Breast epithelium (tissue), 4 donors: ENCODE measurements around the gene RERE. TPM values are rescaled to one million over a fixed set of nuclear protein-coding genes. Genes with fewer than 3 reads are reported as not detected.

Source experiments
- DNase-seq, 2 donors: peaks; one replicate each; pipeline ENCODE4 v3.0.0-alpha.2; 2019; ENCODE audit warnings: low spot score in 2 of 2
- H3K27ac ChIP-seq, 2 donors: fragments of 200-600 bp; sonication (generic) in 1 of 2; one replicate each; pipeline ENCODE4 v1.5.1; 2016 to 2019; ENCODE audit warnings: mild to moderate bottlenecking in 1 of 2
- H3K27me3 ChIP-seq, 2 donors: fragments of 200-600 bp; sonication (generic) in 1 of 2; one replicate each; pipeline versions ENCODE4 v1.5.1 to v1.6.0; 2017 to 2019; ENCODE audit warnings: control low read depth in 1 of 2, mild to moderate bottlenecking in 1 of 2
- H3K36me3 ChIP-seq: fragments of 200-600 bp; one replicate; pipeline ENCODE4 v1.5.1; 2019
- H3K4me1 ChIP-seq, 2 donors: fragments of 200-600 bp; sonication (generic); one replicate each; pipeline ENCODE4 v1.5.1; 2016 to 2019; ENCODE audit warnings: control low read depth in 1 of 2
- H3K4me3 ChIP-seq, 3 donors: fragments of 200-600 bp; sonication (generic); 1 replicate in 2 of 3; 2 replicates in 1 of 3; pipeline ENCODE4 v1.5.1; 2016 to 2019; ENCODE audit warnings: mild to moderate bottlenecking in 3 of 3, moderate library complexity in 2 of 3
- H3K9me3 ChIP-seq, 2 donors: fragments of 200-600 bp; sonication (generic) in 1 of 2; one replicate each; pipeline ENCODE4 v1.5.1; 2016 to 2019; ENCODE audit warnings: control low read depth in 1 of 2
- CTCF ChIP-seq, 3 donors: fragments of 450-650 bp; IDR thresholded peaks; one replicate each; pipeline ENCODE4 v1.5.1; 2016 to 2017; ENCODE audit warnings: antibody characterized with exemption in 3 of 3, mild to moderate bottlenecking in 3 of 3, moderate library complexity in 3 of 3
- POLR2A ChIP-seq: fragments of 450-650 bp; IDR thresholded peaks from one replicate; pipeline ENCODE4 v1.6.1; 2016; ENCODE audit warnings: antibody characterized with exemption, mild to moderate bottlenecking, moderate library complexity
- POLR2AphosphoS5 ChIP-seq, 3 donors: sonication (generic); formaldehyde crosslinking; IDR thresholded peaks; one replicate each; pipeline ENCODE4 v1.6.1; 2017; ENCODE audit warnings: antibody characterized with exemption in 3 of 3
- intact Hi-C: fragments of 100-400 bp; cut with DNase I; formaldehyde crosslinking; loops from one replicate; pipeline ENCODE4 v1.15.1; 2023; ENCODE audit warnings: low total_unique reads
- total RNA-seq, 3 donors: library from RNA; depleted of rRNA; stranded (reverse); fragments of >200 nt; gene quantifications; one replicate each; pipeline ENCODE4 v1.1.0, GENCODE V29; 2016

The RERE gene
- total RNA-seq, 3 donors from 2014 or later, result 65.8 to 166 (median 123) TPM

GRCh38 chr1:8693107-8693506 lies 124.3 kb downstream of the RERE start:
- Histone ChIP-seq H3K27me3 (no peaks in the 10 kb centered on the region), H3K36me3 (no peaks in the 10 kb centered on the region), H3K9me3 (no peaks in the 10 kb centered on the region), H3K27ac (no peak overlapping the region), H3K4me3 (no peak overlapping the region), H3K4me1 (no peaks in the 10 kb centered on the region)
- intact Hi-C loops, result no loop called here
- TF ChIP-seq POLR2AphosphoS5 (IDR thresholded peaks at IDR 0.05) (no peak), CTCF (IDR thresholded peaks at IDR 0.05) (no peak), POLR2A (no peak)
- no peak for DNase-seq

- Histone ChIP-seq H3K27me3 (no peaks in the 10 kb centered on the region), H3K4me3 (no peak overlapping the region), H3K36me3 (no peaks in the 10 kb centered on the region), H3K27ac (no peak overlapping the region), H3K9me3 (no peaks in the 10 kb centered on the region), H3K4me1 (no peaks in the 10 kb centered on the region)
- TF ChIP-seq POLR2AphosphoS5 (IDR thresholded peaks at IDR 0.05) (no peak), POLR2A (no peak), CTCF (IDR thresholded peaks at IDR 0.05) (no peak)
- intact Hi-C loops, result no loop called here
- DNase-seq, result no peak
These were observed 125.8 kb downstream of the RERE start for GRCh38 chr1:8691662-8692061.

DNA sequence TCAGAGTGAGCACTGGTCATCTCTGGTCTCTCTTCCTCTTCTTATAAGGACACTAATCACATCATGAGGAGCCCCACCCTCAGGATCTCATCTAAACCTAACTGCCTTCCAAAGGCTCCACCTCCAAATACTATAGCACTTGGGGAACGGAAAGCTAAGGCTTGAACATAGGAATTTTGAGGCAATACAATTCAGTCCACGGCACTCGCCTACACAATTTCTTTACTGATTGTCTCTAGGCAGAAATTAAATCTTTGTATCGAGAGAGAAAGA lies 127.3 kb downstream of the RERE start:
- Histone ChIP-seq H3K36me3 (no peaks in the 10 kb centered on the region), H3K27me3 (no peaks in the 10 kb centered on the region), H3K4me3 (no peak overlapping the region), H3K9me3 (no peaks in the 10 kb centered on the region), H3K4me1 (no peaks in the 10 kb centered on the region), H3K27ac (no peak overlapping the region)
- intact Hi-C loops, result no loop called here
- TF ChIP-seq POLR2A, result no peak
- TF ChIP-seq POLR2AphosphoS5 (IDR thresholded peaks at IDR 0.05), result no peak
- DNase-seq, result no peak

GRCh38 chr1:8689431-8690252 lies 127.8 kb downstream of the RERE start:
- no peak for TF ChIP-seq POLR2A
- no peak for TF ChIP-seq POLR2AphosphoS5 (IDR thresholded peaks at IDR 0.05)
- TF ChIP-seq CTCF (IDR thresholded peaks at IDR 0.05), result no peak
- intact Hi-C loops, result no loop called here
- no peak overlapping the region for H3K27ac ChIP-seq
- no peak overlapping the region for H3K4me3 ChIP-seq
- H3K27me3 ChIP-seq, result no peaks in the 10 kb centered on the region
- H3K4me1 ChIP-seq, result no peaks in the 10 kb centered on the region
- DNase-seq, result no peak
- no peaks in the 10 kb centered on the region for H3K9me3 ChIP-seq
- no peaks in the 10 kb centered on the region for H3K36me3 ChIP-seq

DNA sequence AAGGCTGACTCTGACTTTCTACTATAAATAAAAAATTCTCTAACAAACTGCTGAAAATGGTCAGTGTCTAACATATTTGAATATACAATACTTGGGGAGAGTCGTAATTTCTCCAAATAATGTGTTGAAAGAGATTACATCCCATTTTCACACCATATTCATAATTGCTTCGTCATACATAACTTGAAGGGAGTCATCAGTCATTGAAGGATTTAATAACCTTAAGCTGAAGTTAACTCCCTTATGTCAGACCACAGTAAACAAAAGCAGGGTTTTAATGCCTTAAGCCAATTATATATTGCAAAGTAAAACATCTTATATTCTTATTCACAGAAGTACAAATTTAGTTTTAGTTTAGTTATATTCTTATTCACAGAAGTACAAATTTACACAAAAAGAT lies 129.9 kb downstream of the RERE start:
- Histone ChIP-seq H3K4me3 (no peak overlapping the region), H3K36me3 (no peaks in the 10 kb centered on the region), H3K27me3 (no peaks in the 10 kb centered on the region), H3K4me1 (no peaks in the 10 kb centered on the region), H3K27ac (no peak overlapping the region), H3K9me3 (no peaks in the 10 kb centered on the region)
- intact Hi-C loops, result no loop called here
- no peak for DNase-seq
- TF ChIP-seq CTCF (IDR thresholded peaks at IDR 0.05) (no peak), POLR2A (no peak), POLR2AphosphoS5 (IDR thresholded peaks at IDR 0.05) (no peak)
